Dermis microvascular lymphatic vessel endothelial cell (primary cell): ENCODE data around the gene FLT1. TPM values are rescaled to one million over a fixed set of nuclear protein-coding genes. Genes with fewer than 3 reads are reported as not detected.
A peak's percentile ranks its signal among the peaks of the same experiment; 100 is the strongest.

Experiments
- DNase-seq, 2 donors: peaks; one replicate each; pipeline versions ENCODE4 v3.0.0 to v3.0.0-alpha.2; 2010; ENCODE audit warnings: low read depth in 2 of 2
- total RNA-seq: library from RNA; depleted of rRNA; stranded (reverse); fragments of >200 nt; gene quantifications from 2 replicates; pipeline ENCODE4 v1.2.1, GENCODE V29; 2014

The FLT1 gene
- total RNA-seq, 1 donor from 2014 or later = 31.6 TPM

DNA sequence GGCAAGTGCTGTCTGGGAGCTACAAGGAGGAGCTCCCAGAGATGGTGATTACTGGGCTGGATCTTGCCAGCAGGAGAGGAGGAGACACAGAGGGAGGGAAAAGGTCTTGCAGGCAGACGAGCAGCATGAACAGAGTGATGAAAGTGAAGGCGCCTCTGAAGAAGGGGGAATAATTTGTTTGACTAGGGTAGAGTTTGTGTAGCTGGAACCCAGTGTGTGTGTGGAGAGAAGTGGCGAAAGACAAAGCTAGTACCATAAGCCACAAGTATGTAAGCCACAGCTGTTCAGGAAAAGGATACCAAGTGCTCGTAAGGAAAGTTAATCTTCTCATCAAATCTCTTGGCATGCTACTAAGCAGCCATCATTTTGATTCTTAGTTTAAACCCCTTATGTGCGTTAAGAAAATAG, 5.4 kb downstream of the FLT1 start:
- peak in 1 of 2 donors; percentile 48 for DNase-seq

- no peak for DNase-seq
Observed at GRCh38 chr13:28488376-28489005, 6.4 kb downstream of the FLT1 start.

- no peak for DNase-seq
Observed at GRCh38 chr13:28485996-28486543, 8.9 kb downstream of the FLT1 start.

- DNase-seq = no peak
Observed at GRCh38 chr13:28485551-28485950, 9.4 kb downstream of the FLT1 start.

GRCh38 chr13:28485097-28485496, 9.8 kb downstream of the FLT1 start:
- no peak for DNase-seq

GRCh38 chr13:28483313-28483931, 11.5 kb downstream of the FLT1 start:
- no peak for DNase-seq

DNA sequence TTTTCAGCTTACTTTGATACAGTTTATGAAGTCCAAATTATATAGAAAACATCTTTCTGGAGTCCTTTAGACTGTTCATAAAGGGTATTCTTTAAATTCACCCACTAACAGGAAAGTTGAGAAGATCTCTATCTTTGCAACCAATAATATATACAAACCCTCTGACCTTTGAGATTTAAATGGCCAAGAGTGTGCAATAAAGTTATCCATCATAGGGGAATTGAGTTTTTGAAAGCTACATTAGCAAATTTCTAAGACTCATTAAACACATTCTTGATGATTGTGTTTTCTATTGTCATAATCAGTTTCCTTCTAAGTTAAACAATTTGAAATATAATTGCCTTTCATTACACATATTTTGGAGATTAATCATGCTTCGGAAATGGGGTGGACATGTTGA, 15.9 kb downstream of the FLT1 start:
- no peak for DNase-seq

DNA sequence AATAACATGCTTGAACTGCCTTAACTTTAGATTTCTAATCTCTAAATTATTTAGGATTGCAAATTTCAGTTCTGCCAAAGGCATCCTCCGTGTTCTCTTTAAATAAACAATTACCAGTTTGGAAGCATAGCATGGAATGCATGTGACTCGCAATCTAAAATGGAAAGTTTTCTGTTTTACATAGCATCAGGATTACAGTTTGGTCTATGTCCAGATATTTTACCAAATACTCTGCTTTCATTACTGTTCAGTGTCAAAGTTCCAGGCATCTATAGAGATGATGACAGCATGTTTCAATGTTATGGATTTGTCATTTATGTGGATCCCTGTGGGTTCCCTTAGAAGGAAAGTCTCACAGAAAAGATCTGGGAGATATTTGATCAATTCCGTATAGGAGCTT, 16.8 kb downstream of the FLT1 start:
- no peak for DNase-seq

DNA sequence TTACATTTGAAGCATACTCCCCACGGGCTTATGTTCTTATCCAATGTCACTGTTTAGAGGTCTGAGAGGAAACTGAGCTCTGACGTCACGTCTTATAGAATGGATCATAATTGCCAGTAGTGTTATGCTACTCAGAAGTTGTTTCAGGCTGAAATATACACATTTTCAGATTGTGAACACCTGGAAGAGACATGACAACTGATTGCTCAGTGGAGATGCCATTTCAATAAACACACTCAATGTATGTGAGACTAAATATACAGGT, 17.3 kb downstream of the FLT1 start:
- no peak for DNase-seq

DNA sequence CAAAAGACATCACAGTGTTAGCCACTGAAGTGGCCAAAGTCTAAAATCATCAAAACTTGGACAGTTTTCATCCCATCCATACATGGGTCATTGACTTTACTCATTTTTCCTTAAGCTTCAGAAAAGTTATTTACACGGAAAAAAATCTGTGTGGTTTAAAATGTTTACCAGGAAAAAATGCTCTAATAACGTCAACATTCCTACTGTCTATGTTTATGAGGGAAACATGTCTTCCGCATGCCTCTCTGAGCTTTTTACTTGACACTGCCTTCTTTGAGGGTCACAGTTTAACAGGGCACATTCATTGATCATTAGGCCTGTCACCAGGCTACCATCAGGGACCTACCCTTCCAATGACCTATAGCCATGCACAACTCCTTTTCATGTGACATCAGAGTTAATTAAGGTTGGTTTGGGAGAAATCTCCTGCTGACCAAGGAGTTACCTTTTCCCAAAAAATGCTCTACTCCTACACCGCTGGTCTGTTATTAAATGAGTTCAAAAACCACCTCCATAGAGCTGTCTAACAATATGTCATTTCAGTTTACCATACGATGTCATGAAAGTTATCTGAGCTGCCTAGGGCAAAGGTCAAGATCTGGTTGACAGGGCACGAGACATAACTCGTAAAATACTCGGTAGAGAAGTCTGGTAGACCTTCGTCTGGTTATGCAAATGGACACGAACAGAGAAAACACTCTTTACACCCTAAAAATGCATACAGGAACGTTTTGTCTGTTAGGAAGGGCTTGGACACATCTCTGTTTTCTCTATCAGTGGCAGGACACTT, 17.8 kb downstream of the FLT1 start:
- no peak for DNase-seq

DNA sequence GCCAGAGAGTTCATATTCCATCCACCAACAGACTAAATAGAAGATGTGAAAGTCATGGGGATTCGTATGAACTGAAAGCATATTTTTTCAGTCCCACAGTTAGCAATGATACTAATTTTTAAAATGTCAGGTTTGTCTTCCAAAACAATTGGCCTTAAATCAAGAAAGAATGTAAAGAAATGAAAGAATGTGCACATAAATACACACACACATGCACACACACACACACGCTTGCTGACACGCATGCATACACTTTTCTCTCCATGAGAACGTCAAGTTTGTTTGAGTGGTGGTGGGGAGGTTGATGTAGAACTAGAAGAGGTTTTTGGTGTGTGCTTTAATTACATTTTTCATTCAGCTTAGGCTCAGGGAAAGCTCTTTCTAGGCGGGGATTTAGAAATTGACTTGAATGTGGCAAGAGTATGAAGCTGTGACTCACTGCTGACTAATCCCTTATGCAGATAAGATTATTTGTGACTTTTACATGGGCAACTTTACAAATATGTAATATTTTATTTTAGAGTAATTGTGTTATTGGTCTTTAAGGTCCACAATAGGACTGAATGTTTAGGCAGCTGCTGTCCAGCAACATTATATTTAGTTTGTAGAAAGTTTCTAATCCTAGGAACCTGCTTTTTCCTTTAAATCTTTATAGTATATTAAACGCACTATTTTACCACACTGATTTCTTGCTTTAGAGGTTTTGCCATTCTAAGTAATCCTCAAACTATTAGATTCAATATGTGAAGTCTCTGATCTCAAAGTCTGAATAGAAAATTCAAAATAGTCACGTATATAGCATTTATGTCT, 18.8 kb downstream of the FLT1 start:
- peak in 1 of 2 donors; percentile 86 for DNase-seq

DNA sequence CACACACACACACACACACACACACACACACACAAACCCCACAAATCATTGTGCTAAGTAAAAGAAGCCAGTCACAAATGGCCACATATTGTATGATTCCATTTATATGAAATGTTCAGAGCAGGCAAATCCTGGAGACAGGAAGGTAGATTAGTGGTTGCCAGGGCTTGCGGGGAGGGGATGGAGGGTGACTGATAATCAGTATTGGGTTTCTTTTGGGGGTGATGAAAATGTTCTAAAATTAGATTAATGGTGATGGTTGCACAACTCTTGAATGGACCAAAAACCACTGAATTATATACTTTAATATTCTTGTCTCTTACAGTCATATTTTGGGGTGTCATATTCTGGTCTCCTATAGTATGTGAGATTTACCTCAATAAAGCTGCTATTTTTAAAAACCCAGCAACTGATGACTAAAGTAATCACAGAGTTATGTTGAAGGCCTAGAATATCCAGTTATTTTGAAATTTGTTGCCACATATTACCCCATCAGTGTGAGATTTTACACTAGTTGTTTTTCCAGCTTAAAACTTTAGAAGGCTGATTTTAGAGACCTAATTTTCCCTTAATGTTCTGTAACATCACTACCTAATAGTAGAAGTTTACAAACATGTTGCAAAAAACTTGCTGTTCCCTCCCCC, 20.3 kb downstream of the FLT1 start:
- no peak for DNase-seq

DNA sequence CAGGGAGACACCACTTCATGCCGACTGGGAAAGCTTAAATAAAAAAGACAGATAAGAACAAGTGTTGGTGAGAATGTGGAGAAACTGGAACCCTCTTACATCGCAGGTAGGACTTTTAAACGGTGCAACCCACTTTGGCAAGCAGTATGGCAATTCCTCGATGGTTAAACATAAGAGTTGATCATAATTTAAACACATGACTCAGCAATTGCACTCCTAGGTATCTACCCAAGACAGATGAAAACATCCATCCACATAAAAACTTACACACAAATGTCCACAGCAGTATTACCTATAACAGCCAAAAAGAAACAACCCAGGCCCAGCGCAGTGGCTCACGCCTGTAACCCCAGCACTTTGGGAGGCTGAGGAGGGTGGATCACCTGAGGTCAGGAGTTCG, 21.9 kb downstream of the FLT1 start:
- no peak for DNase-seq

- DNase-seq = no peak
Observed at GRCh38 chr13:28471421-28471820, 23.5 kb downstream of the FLT1 start.

DNA sequence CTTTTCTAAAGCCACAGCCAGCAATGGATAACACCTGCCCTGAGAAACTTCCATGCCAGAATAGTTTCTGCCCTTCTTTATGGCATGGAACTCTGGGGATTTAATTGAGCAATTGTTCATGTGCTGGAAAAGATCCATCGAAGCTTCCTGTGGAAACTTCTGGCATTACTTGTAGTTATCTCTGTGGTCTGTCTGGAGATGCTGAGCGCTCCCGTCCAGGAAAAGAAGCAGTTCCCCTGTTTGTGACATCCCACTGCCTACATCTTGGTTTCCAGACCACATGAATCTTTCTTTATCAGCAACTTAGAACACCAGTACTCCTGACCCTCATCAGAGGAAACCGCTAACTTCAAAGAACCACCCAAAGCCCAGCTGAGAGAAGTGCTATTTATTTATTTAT, 24.6 kb downstream of the FLT1 start:
- DNase-seq = peak in 1 of 2 donors; percentile 38

DNA sequence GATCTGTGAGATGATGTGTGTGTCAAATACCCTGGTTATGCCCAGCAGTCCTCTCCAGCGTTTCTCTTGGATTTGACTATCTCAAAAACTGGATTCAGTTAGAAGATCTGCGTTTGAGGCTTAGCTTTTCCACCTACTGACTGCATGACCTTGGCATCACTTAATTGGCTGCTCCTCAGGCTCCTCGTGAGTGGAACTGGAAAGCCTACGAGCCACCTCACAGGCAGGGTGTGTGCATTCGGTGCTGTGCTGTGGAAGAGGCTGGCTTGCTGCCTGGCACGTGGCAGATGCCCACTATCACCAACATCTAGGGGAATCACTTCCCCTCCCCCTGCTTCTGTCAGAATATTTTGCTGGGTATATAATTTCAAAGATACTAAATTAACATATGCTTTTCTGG, 25.6 kb downstream of the FLT1 start:
- no peak for DNase-seq

DNA sequence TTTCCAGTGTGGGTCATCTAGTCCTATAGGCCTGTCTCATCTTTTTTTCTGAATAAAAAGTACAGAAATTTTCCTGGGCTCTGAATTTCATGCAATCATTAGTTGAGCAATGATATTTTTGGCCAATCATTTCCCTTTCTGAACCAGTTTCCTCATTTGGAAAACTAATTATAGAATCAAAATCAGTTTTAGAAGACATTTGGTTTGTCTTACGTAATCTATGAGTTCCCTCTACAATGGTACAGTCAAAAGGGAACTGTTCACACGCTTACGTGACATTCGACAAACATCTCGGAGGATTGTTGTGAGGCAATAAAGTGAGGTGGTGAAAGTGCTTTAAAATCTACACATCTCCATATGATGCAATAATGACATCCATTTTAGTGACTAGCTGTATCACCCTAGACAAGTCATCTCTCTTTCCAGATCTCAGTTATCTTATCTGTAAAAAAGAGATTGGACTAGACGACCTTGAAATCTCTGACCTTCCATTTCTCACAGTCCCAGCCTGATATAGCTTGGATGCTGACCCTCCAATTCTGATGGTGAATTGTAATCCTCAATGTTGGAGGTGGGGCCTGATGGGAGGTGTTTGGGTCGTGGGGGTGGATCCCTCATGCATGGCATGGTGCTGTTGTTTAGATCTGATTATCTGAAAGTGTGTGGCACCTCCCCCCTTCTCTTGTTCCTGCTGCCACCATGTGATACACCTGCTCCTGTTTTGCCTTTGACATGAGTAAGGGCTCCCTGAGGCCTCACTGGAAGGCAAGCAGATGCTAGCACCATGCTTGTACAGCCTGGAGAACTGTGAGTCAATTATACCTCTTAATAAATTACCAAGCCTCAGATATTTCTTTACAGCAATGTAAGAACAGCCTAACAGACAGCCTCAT, 26.7 kb downstream of the FLT1 start:
- no peak for DNase-seq

- peak in 1 of 2 donors; percentile 91 for DNase-seq
Observed at GRCh38 chr13:28467034-28467433, 27.9 kb downstream of the FLT1 start.

DNA sequence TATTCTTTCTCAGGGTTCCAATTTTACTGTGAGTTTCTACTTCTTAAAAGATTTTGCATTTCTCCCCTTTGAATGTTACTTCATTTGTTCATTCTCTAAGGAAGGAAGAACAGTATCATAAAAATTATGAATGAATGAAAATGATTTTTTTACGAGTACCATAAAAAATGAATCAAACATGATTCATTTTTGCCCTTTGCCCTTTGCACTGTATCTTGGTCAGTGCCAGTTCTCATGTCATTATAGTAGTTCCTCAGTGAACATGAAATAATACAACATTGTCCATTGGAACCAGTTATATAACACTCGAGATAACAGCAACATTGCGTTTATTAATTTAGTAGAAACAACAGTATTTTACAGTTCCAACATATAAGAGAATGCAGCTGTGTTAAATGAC, 28.8 kb downstream of the FLT1 start:
- peak in 1 of 2 donors; percentile 50 for DNase-seq

DNA sequence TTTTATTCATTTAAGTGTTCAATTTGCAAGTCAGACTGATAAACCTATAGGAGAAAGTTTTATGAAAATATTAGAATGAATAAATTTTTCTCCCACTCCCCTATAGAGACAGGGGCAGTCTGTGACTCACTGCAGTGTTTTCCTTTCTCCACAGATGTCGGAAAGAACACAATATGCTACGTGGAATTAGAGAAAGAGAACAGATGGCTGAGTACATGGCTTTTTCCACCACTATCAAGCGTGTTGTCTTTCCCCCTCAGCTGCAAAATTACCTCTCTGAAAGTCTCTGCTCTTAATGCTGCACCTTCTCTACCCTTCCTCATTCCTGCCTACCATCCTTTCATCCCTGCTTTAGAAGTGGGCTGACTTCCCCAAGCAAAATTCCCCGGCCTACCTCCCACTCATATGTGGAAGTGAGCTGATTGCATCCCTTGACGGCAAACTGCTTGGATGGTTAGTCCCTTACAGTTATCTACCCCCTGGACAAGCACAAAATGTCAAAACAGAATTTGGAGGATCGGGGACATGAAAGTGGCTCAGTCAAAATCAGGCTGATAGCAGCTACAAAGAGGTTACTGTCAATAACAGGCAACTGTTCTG, 30.0 kb downstream of the FLT1 start:
- peak; percentile 43 to 90 for DNase-seq
